CD4-positive, alpha-beta T cell (primary cell): ENCODE results near the gene TAF1B. TPM values are rescaled to one million over a fixed set of nuclear protein-coding genes. Genes with fewer than 3 reads are reported as not detected.

ENCODE experiments used
- ATAC-seq: fragments of 200-7000 bp; cut with Tn5 transposase; one replicate; pipeline ENCODE4 v1.10.0; 2022; ENCODE audit warnings: mild to moderate bottlenecking; ENCODE audit not compliant: poor library complexity
- CTCF ChIA-PET: fragments of 350-600 bp; sonication (Branson Sonifier 250); formaldehyde crosslinking; loops from one replicate; lab custom pipeline; 2021; ENCODE audit warnings: antibody characterized with exemption, inconsistent platforms; lab: Charles Lee
- POLR2A ChIA-PET: fragments of 350-600 bp; sonication (Branson Sonifier 250); formaldehyde crosslinking; loops from one replicate; lab custom pipeline; 2021; ENCODE audit warnings: antibody characterized with exemption, inconsistent platforms; lab: Charles Lee
- DNase-seq, 14 experiments: peaks; one replicate each; pipeline ENCODE4 v3.0.0-alpha.2; 2013 to 2020; ENCODE audit warnings: mixed read lengths in 2 of 14
- H3K27ac ChIP-seq, 2 donors: one replicate each; pipeline versions ENCODE4 v1.5.1 to v1.7.0; 2013; ENCODE audit warnings: low read length in 2 of 2, low read depth in 1 of 2, mild to moderate bottlenecking in 1 of 2
- H3K27me3 ChIP-seq, 2 experiments: 1 replicate in 1 of 2; 2 replicates in 1 of 2; pipeline versions ENCODE4 v1.6.1 to v1.7.0; 2013; ENCODE audit warnings: low read length in 2 of 2, control low read depth in 1 of 2, mild to moderate bottlenecking in 1 of 2, moderate library complexity in 1 of 2; ENCODE audit not compliant: insufficient read depth in 2 of 2, control insufficient read depth in 1 of 2
- H3K36me3 ChIP-seq: one replicate; pipeline ENCODE4 v1.6.1; 2013; ENCODE audit warnings: low read length, control low read depth; ENCODE audit not compliant: insufficient read depth
- H3K4me1 ChIP-seq: one replicate; pipeline ENCODE4 v1.6.1; 2013; ENCODE audit warnings: low read length, control low read depth; ENCODE audit not compliant: insufficient read depth
- H3K4me3 ChIP-seq: one replicate; pipeline ENCODE4 v1.5.1; 2013; ENCODE audit warnings: mild to moderate bottlenecking, low read length, moderate library complexity
- H3K9me3 ChIP-seq, 2 experiments: 1 replicate in 1 of 2; 2 replicates in 1 of 2; pipeline versions ENCODE4 v1.6.1 to v1.7.0; 2013; ENCODE audit warnings: low read length in 2 of 2, mild to moderate bottlenecking in 2 of 2, control low read depth in 1 of 2, moderate library complexity in 1 of 2; ENCODE audit not compliant: control insufficient read depth in 1 of 2, insufficient read depth in 1 of 2
- H3K27ac Mint-ChIP-seq: one replicate; pipeline ENCODE4 v1.8.0; 2020; ENCODE audit warnings: mixed read lengths
- H3K27me3 Mint-ChIP-seq: one replicate; pipeline ENCODE4 v1.8.0; 2021; ENCODE audit warnings: mixed read lengths
- H3K36me3 Mint-ChIP-seq: one replicate; pipeline ENCODE4 v1.8.0; 2021; ENCODE audit warnings: low read depth, mixed read lengths
- H3K4me1 Mint-ChIP-seq: one replicate; pipeline ENCODE4 v1.8.0; 2021; ENCODE audit warnings: low read depth, mixed read lengths
- H3K4me3 Mint-ChIP-seq: one replicate; pipeline ENCODE4 v1.8.0; 2020; ENCODE audit warnings: mild to moderate bottlenecking, mixed read lengths
- H3K9me3 Mint-ChIP-seq: one replicate; pipeline ENCODE4 v1.8.0; 2020; ENCODE audit warnings: mixed read lengths
- CTCF ChIP-seq: fragments of 200-600 bp; IDR thresholded peaks from one replicate; pipeline ENCODE4 v1.8.0; 2022; ENCODE audit warnings: antibody characterized with exemption, mild to moderate bottlenecking
- intact Hi-C, 2 experiments: fragments of 100-400 bp; cut with DNase I in 1 of 2; cut with micrococcal nuclease in 1 of 2; formaldehyde crosslinking; loops; one replicate each; pipeline versions ENCODE4 v1.15.1 to v1.9.0; 2023 to 2025; cut with DNase I, micrococcal nuclease
- total RNA-seq, 174 experiments: library from RNA in 2 of 174; stranded (reverse) in 2 of 174; gene quantifications; one replicate each; pipeline ENCODE4 v1.2.3 and lab custom pipeline; 2021 to 2026

TAF1B gene
- total RNA-seq, 2 experiments from 2014 or later: 9.9 to 10.8 TPM

- H3K4me1 Mint-ChIP-seq: peaks cover 6% of the 10 kb centered on the region
- intact Hi-C loops: no loop called here
- Histone ChIP-seq H3K9me3 (peaks cover 0 to 4% of the 10 kb centered on the region in 2 experiments), H3K27me3 (no peaks in the 10 kb centered on the region), H3K27ac (no peak overlapping the region), H3K4me3 (no peak overlapping the region), H3K36me3 (peaks cover 17% of the 10 kb centered on the region), H3K4me1 (no peaks in the 10 kb centered on the region)
- no peak for ATAC-seq
- H3K4me3 Mint-ChIP-seq: no peak overlapping the region
- DNase-seq: no peak
- TF ChIP-seq CTCF: no peak
- no peak overlapping the region for H3K27ac Mint-ChIP-seq
- H3K9me3 Mint-ChIP-seq: peaks cover 6% of the 10 kb centered on the region
- ChIA-PET POLR2A (no interaction called here), CTCF (no interaction called here)
- no peaks in the 10 kb centered on the region for H3K27me3 Mint-ChIP-seq
- peaks cover 72% of the 10 kb centered on the region for H3K36me3 Mint-ChIP-seq
Observed at GRCh38 chr2:9887513-9887912, 44.2 kb downstream of the TAF1B start.

- CTCF ChIA-PET: interaction anchor here (1.2 kb wide), 1 partner anchor 9 kb away, joined by 3 read pairs; no protein-coding TSS in a partner anchor
- no peak overlapping the region for H3K4me3 Mint-ChIP-seq
Observed at GRCh38 chr2:9889812-9890261, 46.6 kb downstream of the TAF1B start.

GRCh38 chr2:9892236-9892635, 49.0 kb downstream of the TAF1B start:
- Histone ChIP-seq H3K27me3 (no peaks in the 10 kb centered on the region), H3K4me1 (peaks cover 2% of the 10 kb centered on the region), H3K36me3 (peaks cover 7% of the 10 kb centered on the region), H3K27ac (no peak overlapping the region), H3K4me3 (no peak overlapping the region), H3K9me3 (no peaks in the 10 kb centered on the region)
- H3K4me3 Mint-ChIP-seq: no peak overlapping the region
- ATAC-seq: no peak
- H3K27ac Mint-ChIP-seq: no peak overlapping the region
- H3K27me3 Mint-ChIP-seq: no peaks in the 10 kb centered on the region
- TF ChIP-seq CTCF: no peak
- DNase-seq: no peak
- H3K36me3 Mint-ChIP-seq: peaks cover 45% of the 10 kb centered on the region
- peaks cover 4% of the 10 kb centered on the region for H3K9me3 Mint-ChIP-seq
- intact Hi-C loops: no loop called here
- H3K4me1 Mint-ChIP-seq: peaks cover 36% of the 10 kb centered on the region
- CTCF ChIA-PET: no interaction called here
- POLR2A ChIA-PET: no interaction called here

More at GRCh38 chr2:9889812-9890261, 46.6 kb downstream of the TAF1B start:
- H3K4me3 ChIP-seq: no peak overlapping the region
- intact Hi-C loops: no loop called here
- no peak overlapping the region for H3K27ac ChIP-seq
- H3K27ac Mint-ChIP-seq: no peak overlapping the region
- no peak for DNase-seq
- H3K9me3 ChIP-seq: peaks cover 0 to 4% of the 10 kb centered on the region in 2 experiments
- H3K36me3 ChIP-seq: peaks cover 13% of the 10 kb centered on the region
- no peaks in the 10 kb centered on the region for H3K27me3 ChIP-seq
- peaks cover 69% of the 10 kb centered on the region for H3K36me3 Mint-ChIP-seq
- peaks cover 6% of the 10 kb centered on the region for H3K9me3 Mint-ChIP-seq
- ATAC-seq: no peak
- H3K4me1 ChIP-seq: no peaks in the 10 kb centered on the region
- no peak for TF ChIP-seq CTCF
- no peaks in the 10 kb centered on the region for H3K27me3 Mint-ChIP-seq
- peaks cover 15% of the 10 kb centered on the region for H3K4me1 Mint-ChIP-seq
- POLR2A ChIA-PET: no interaction called here
